ENCODE data around the gene RASGRF2. TPM values are rescaled to one million over a fixed set of nuclear protein-coding genes. Genes with fewer than 3 reads are reported as not detected.

The RASGRF2 gene
- total and polyA plus RNA-seq, 2 donors: 0.76 to 1.8 TPM

DNA sequence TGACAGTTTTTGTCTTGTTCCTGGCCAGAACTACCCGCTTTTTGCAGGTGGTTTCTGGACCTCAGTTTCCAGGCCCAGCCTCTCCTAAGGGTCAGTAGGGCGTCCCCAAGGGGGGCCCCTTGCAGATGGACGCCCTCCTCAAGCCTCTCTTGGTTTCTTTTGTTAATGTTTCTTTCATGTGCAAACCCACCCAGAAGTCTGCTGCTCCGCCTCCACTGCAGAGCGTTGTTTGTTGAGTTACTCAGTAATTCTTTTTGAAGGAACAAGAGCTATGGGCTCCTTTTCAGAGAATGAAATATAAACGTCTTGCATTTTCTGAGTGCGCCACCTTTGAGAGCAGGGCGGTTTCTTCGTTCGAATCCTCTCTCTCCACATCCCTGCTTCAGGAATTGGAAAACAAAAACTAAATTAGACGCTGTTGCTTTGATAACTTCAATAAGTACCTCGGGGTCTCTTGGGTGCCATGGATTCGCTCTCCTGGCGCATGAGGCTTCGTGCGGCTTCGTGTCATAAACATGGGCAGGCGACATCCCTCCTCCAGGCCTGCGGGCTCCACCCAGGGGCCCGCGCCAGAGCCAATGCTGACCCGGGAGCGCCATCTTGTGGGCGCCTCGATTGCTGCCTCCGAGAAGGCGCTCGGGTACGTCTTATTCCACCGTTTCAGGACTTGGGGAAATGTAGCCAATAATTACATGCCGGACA lies 234.6 kb downstream of the RASGRF2 start:
- H3K4me3 ChIP-seq (ENCODE audit: low read length in 2 of 2): no peak overlapping the region
- peak; percentile 34 to 86 (median 63) for DNase-seq (ENCODE audit: low read depth in 6 of 9, low spot score in 9 of 9)
- peaks cover 0 to 4% of the 10 kb centered on the region in 2 donors for H3K4me1 ChIP-seq (ENCODE audit: control insufficient read depth in 2 of 2, insufficient read depth in 2 of 2, low read length in 2 of 2)
- no peaks in the 10 kb centered on the region for H3K36me3 ChIP-seq (ENCODE audit: control insufficient read depth in 2 of 2, insufficient read depth in 2 of 2, low read length in 1 of 2)
- H3K27ac ChIP-seq (ENCODE audit: low read depth in 1 of 2, low read length in 1 of 2): no peak overlapping the region
- no peaks in the 10 kb centered on the region for H3K9me3 ChIP-seq (ENCODE audit: control insufficient read depth in 2 of 2, insufficient read depth in 1 of 2, low read length in 1 of 2)
- H3K27me3 ChIP-seq (ENCODE audit: control insufficient read depth in 2 of 2, insufficient read depth in 1 of 2, low read length in 1 of 2): peaks cover 0 to 5% of the 10 kb centered on the region in 2 donors
- 31% methylated on average over 31 of the region's 31 CpGs for WGBS

- Histone ChIP-seq H3K27ac (ENCODE audit: low read depth in 1 of 2, low read length in 1 of 2) (no peak overlapping the region), H3K4me1 (ENCODE audit: control insufficient read depth in 2 of 2, insufficient read depth in 2 of 2, low read length in 2 of 2) (peaks cover 0 to 4% of the 10 kb centered on the region in 2 donors), H3K36me3 (ENCODE audit: control insufficient read depth in 2 of 2, insufficient read depth in 2 of 2, low read length in 1 of 2) (no peaks in the 10 kb centered on the region), H3K27me3 (ENCODE audit: control insufficient read depth in 2 of 2, insufficient read depth in 1 of 2, low read length in 1 of 2) (peaks cover 0 to 5% of the 10 kb centered on the region in 2 donors), H3K9me3 (ENCODE audit: control insufficient read depth in 2 of 2, insufficient read depth in 1 of 2, low read length in 1 of 2) (no peaks in the 10 kb centered on the region), H3K4me3 (ENCODE audit: low read length in 2 of 2) (no peak overlapping the region)
- no peak for DNase-seq (ENCODE audit: low read depth in 6 of 9, low spot score in 9 of 9)
- 81% methylated on average over 5 of the region's 5 CpGs for WGBS
These were observed 235.3 kb downstream of the RASGRF2 start for GRCh38 chr5:81195335-81195929.

DNA sequence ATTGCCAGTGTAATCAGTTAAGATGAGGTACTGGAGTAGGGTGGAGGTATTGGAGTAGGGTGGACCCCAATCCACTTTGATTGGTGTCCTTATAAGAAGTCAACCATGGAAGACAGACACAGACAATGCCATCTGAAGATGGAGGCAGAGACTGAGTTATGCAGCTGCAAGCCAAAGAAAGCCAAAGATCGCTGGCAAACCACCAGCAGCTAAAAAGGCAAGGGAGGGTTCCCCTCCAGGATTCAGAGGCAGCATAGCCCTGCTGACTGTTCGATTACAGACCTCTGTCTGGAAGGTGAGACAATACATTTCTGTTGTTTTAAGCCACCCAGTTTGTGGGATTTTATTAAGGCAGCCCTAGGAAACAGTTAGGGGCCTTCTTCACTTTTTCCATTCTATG lies 242.5 kb downstream of the RASGRF2 start:
- no peak overlapping the region for H3K4me3 ChIP-seq (ENCODE audit: low read length in 2 of 2)
- no peaks in the 10 kb centered on the region for H3K9me3 ChIP-seq (ENCODE audit: control insufficient read depth in 2 of 2, insufficient read depth in 1 of 2, low read length in 1 of 2)
- H3K4me1 ChIP-seq (ENCODE audit: control insufficient read depth in 2 of 2, insufficient read depth in 2 of 2, low read length in 2 of 2): no peaks in the 10 kb centered on the region
- no peak for DNase-seq (ENCODE audit: low read depth in 6 of 9, low spot score in 9 of 9)
- H3K27me3 ChIP-seq (ENCODE audit: control insufficient read depth in 2 of 2, insufficient read depth in 1 of 2, low read length in 1 of 2): no peaks in the 10 kb centered on the region
- no peaks in the 10 kb centered on the region for H3K36me3 ChIP-seq (ENCODE audit: control insufficient read depth in 2 of 2, insufficient read depth in 2 of 2, low read length in 1 of 2)
- no peak overlapping the region for H3K27ac ChIP-seq (ENCODE audit: low read depth in 1 of 2, low read length in 1 of 2)
- 91% methylated on average over 2 of the region's 2 CpGs for WGBS

GRCh38 chr5:81203729-81204128 lies 243.6 kb downstream of the RASGRF2 start:
- no peaks in the 10 kb centered on the region for H3K9me3 ChIP-seq (ENCODE audit: control insufficient read depth in 2 of 2, insufficient read depth in 1 of 2, low read length in 1 of 2)
- H3K36me3 ChIP-seq (ENCODE audit: control insufficient read depth in 2 of 2, insufficient read depth in 2 of 2, low read length in 1 of 2): no peaks in the 10 kb centered on the region
- H3K27me3 ChIP-seq (ENCODE audit: control insufficient read depth in 2 of 2, insufficient read depth in 1 of 2, low read length in 1 of 2): no peaks in the 10 kb centered on the region
- H3K4me3 ChIP-seq (ENCODE audit: low read length in 2 of 2): no peak overlapping the region
- no peaks in the 10 kb centered on the region for H3K4me1 ChIP-seq (ENCODE audit: control insufficient read depth in 2 of 2, insufficient read depth in 2 of 2, low read length in 2 of 2)
- WGBS: 96% methylated on average over 3 of the region's 3 CpGs
- no peak for DNase-seq (ENCODE audit: low read depth in 6 of 9, low spot score in 9 of 9)
- no peak overlapping the region for H3K27ac ChIP-seq (ENCODE audit: low read depth in 1 of 2, low read length in 1 of 2)

DNA sequence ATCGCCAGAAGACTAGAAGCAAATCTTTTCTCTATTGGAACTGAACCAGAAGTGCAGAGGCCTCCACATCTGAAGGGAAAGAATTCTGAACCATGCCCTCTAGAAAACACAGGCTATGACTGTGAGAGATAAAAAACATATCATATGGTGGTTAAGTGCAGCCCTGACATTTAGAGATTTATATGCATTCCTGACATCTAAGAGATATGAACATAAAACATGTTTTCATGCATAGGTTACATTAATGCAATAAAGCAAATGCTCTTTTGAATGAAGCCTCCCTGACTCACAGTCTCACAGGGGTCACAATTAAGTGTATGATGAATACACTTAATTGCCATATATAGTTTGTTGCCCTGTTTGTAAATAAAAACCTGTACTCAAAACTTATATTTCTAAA lies 244.0 kb downstream of the RASGRF2 start:
- H3K9me3 ChIP-seq (ENCODE audit: control insufficient read depth in 2 of 2, insufficient read depth in 1 of 2, low read length in 1 of 2): no peaks in the 10 kb centered on the region
- no peaks in the 10 kb centered on the region for H3K27me3 ChIP-seq (ENCODE audit: control insufficient read depth in 2 of 2, insufficient read depth in 1 of 2, low read length in 1 of 2)
- H3K4me1 ChIP-seq (ENCODE audit: control insufficient read depth in 2 of 2, insufficient read depth in 2 of 2, low read length in 2 of 2): no peaks in the 10 kb centered on the region
- no peak overlapping the region for H3K27ac ChIP-seq (ENCODE audit: low read depth in 1 of 2, low read length in 1 of 2)
- H3K36me3 ChIP-seq (ENCODE audit: control insufficient read depth in 2 of 2, insufficient read depth in 2 of 2, low read length in 1 of 2): no peaks in the 10 kb centered on the region
- H3K4me3 ChIP-seq (ENCODE audit: low read length in 2 of 2): no peak overlapping the region
- WGBS: 97% methylated on average over 1 of the region's 1 CpG
- DNase-seq (ENCODE audit: low read depth in 6 of 9, low spot score in 9 of 9): no peak

- H3K27ac ChIP-seq (ENCODE audit: low read depth in 1 of 2, low read length in 1 of 2): no peak overlapping the region
- no peaks in the 10 kb centered on the region for H3K36me3 ChIP-seq (ENCODE audit: control insufficient read depth in 2 of 2, insufficient read depth in 2 of 2, low read length in 1 of 2)
- H3K9me3 ChIP-seq (ENCODE audit: control insufficient read depth in 2 of 2, insufficient read depth in 1 of 2, low read length in 1 of 2): no peaks in the 10 kb centered on the region
- no peaks in the 10 kb centered on the region for H3K27me3 ChIP-seq (ENCODE audit: control insufficient read depth in 2 of 2, insufficient read depth in 1 of 2, low read length in 1 of 2)
- 74% methylated on average over 4 of the region's 4 CpGs for WGBS
- H3K4me3 ChIP-seq (ENCODE audit: low read length in 2 of 2): no peak overlapping the region
- no peak for DNase-seq (ENCODE audit: low read depth in 6 of 9, low spot score in 9 of 9)
- no peaks in the 10 kb centered on the region for H3K4me1 ChIP-seq (ENCODE audit: control insufficient read depth in 2 of 2, insufficient read depth in 2 of 2, low read length in 2 of 2)
These were observed 244.9 kb downstream of the RASGRF2 start for GRCh38 chr5:81205058-81205457.

- WGBS: 92% methylated on average over 5 of the region's 5 CpGs
- Histone ChIP-seq H3K36me3 (ENCODE audit: control insufficient read depth in 2 of 2, insufficient read depth in 2 of 2, low read length in 1 of 2) (no peaks in the 10 kb centered on the region), H3K27ac (ENCODE audit: low read depth in 1 of 2, low read length in 1 of 2) (no peak overlapping the region), H3K4me3 (ENCODE audit: low read length in 2 of 2) (no peak overlapping the region), H3K9me3 (ENCODE audit: control insufficient read depth in 2 of 2, insufficient read depth in 1 of 2, low read length in 1 of 2) (no peaks in the 10 kb centered on the region), H3K4me1 (ENCODE audit: control insufficient read depth in 2 of 2, insufficient read depth in 2 of 2, low read length in 2 of 2) (no peaks in the 10 kb centered on the region), H3K27me3 (ENCODE audit: control insufficient read depth in 2 of 2, insufficient read depth in 1 of 2, low read length in 1 of 2) (no peaks in the 10 kb centered on the region)
- DNase-seq (ENCODE audit: low read depth in 6 of 9, low spot score in 9 of 9): peak in 2 of 9 donors; percentile 15 to 18
These were observed 246.8 kb downstream of the RASGRF2 start for GRCh38 chr5:81207009-81207408.

DNA sequence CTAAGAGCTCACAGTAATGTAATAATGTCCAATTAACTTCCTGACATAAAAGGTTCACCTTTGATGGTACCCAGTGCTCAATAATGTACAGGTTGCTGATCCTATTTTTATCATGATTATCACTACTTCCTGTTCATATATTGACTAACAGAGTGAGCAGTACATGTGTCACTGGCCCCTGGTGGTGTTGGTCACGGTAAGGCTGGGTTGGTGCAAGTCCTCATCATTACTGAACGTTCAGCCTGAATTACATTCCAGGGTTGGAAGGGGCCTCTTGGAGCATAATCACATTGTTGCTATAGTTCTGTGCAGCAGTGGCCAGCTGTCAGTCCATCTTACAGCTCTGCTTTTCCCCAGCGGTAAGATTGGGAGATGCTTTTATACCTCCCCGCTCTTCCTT lies 248.7 kb downstream of the RASGRF2 start:
- 95% methylated on average over 4 of the region's 4 CpGs for WGBS

DNA sequence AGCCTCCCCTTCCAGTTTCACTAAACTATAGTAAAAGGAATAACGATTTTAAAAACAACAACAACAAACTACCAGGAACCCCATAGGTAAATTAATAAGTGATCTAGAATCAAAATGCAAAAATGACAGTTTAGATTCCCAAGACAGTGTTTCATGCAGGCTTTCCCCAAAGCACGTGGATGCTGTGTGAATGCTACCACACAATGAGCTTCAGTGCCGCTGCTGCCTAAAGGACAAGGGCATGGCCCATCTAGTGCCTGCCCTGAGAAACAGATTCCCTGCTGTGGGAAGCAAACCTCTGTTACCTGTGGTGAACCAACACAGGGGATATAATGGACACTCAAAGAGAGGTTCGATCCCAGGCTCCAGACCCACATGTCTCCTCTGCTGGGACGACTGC lies 249.2 kb downstream of the RASGRF2 start:
- H3K9me3 ChIP-seq (ENCODE audit: control insufficient read depth in 2 of 2, insufficient read depth in 1 of 2, low read length in 1 of 2): no peaks in the 10 kb centered on the region
- no peak overlapping the region for H3K27ac ChIP-seq (ENCODE audit: low read depth in 1 of 2, low read length in 1 of 2)
- 98% methylated on average over 5 of the region's 5 CpGs for WGBS
- no peak for DNase-seq (ENCODE audit: low read depth in 6 of 9, low spot score in 9 of 9)
- H3K27me3 ChIP-seq (ENCODE audit: control insufficient read depth in 2 of 2, insufficient read depth in 1 of 2, low read length in 1 of 2): no peaks in the 10 kb centered on the region
- no peaks in the 10 kb centered on the region for H3K4me1 ChIP-seq (ENCODE audit: control insufficient read depth in 2 of 2, insufficient read depth in 2 of 2, low read length in 2 of 2)
- no peak overlapping the region for H3K4me3 ChIP-seq (ENCODE audit: low read length in 2 of 2)
- no peaks in the 10 kb centered on the region for H3K36me3 ChIP-seq (ENCODE audit: control insufficient read depth in 2 of 2, insufficient read depth in 2 of 2, low read length in 1 of 2)

More for the DNA sequence above, 248.7 kb downstream of the RASGRF2 start:
- no peak overlapping the region for H3K27ac ChIP-seq (ENCODE audit: low read depth in 1 of 2, low read length in 1 of 2)
- no peaks in the 10 kb centered on the region for H3K9me3 ChIP-seq (ENCODE audit: control insufficient read depth in 2 of 2, insufficient read depth in 1 of 2, low read length in 1 of 2)
- H3K4me3 ChIP-seq (ENCODE audit: low read length in 2 of 2): no peak overlapping the region
- no peak for DNase-seq (ENCODE audit: low read depth in 6 of 9, low spot score in 9 of 9)
- H3K4me1 ChIP-seq (ENCODE audit: control insufficient read depth in 2 of 2, insufficient read depth in 2 of 2, low read length in 2 of 2): no peaks in the 10 kb centered on the region
- no peaks in the 10 kb centered on the region for H3K27me3 ChIP-seq (ENCODE audit: control insufficient read depth in 2 of 2, insufficient read depth in 1 of 2, low read length in 1 of 2)
- no peaks in the 10 kb centered on the region for H3K36me3 ChIP-seq (ENCODE audit: control insufficient read depth in 2 of 2, insufficient read depth in 2 of 2, low read length in 1 of 2)
